ENCODE data around the gene EPN2.

Gene EPN2

DNA sequence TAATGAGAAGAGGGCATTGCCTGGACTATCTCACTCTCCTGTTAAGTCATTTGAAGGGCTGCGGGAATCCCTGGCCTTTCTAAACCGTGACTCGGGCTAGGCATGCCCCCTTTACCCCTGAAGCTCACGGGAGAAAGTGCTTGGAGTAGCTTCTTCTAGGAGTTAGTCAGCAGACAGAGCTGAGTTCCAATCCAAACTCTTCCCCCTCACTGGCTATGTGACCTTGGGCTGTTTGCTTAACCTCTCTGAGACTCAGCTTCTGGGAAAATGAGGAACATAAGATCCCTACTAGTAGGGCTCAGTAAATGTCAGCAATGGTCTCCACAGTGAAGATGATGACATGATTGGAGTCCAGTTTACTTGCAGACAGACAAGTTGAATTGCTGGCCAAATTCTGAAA, 131.1 kb downstream of the EPN2 start:
- Histone ChIP-seq H3K27ac (ENCODE audit: low read depth, low read length) (no peak overlapping the region), H3K9ac (ENCODE audit: low read length) (no peak overlapping the region), H3K4me1 (ENCODE audit: control insufficient read depth, insufficient read depth, low read length) (no peaks in the 10 kb centered on the region), H3K27me3 (ENCODE audit: control insufficient read depth, insufficient read depth, low read length) (no peaks in the 10 kb centered on the region), H3K4me3 (ENCODE audit: low read length) (no peak overlapping the region), H3K36me3 (ENCODE audit: control insufficient read depth, insufficient read depth, low read length) (no peaks in the 10 kb centered on the region)

- H3K4me3 ChIP-seq (ENCODE audit: low read length), result no peak overlapping the region
- H3K4me1 ChIP-seq (ENCODE audit: control insufficient read depth, insufficient read depth, low read length), result no peaks in the 10 kb centered on the region
- no peak overlapping the region for H3K27ac ChIP-seq (ENCODE audit: low read depth, low read length)
- H3K9ac ChIP-seq (ENCODE audit: low read length), result no peak overlapping the region
- H3K27me3 ChIP-seq (ENCODE audit: control insufficient read depth, insufficient read depth, low read length), result no peaks in the 10 kb centered on the region
- no peaks in the 10 kb centered on the region for H3K36me3 ChIP-seq (ENCODE audit: control insufficient read depth, insufficient read depth, low read length)
These were observed 132.1 kb downstream of the EPN2 start for GRCh38 chr17:19369107-19369778.

DNA sequence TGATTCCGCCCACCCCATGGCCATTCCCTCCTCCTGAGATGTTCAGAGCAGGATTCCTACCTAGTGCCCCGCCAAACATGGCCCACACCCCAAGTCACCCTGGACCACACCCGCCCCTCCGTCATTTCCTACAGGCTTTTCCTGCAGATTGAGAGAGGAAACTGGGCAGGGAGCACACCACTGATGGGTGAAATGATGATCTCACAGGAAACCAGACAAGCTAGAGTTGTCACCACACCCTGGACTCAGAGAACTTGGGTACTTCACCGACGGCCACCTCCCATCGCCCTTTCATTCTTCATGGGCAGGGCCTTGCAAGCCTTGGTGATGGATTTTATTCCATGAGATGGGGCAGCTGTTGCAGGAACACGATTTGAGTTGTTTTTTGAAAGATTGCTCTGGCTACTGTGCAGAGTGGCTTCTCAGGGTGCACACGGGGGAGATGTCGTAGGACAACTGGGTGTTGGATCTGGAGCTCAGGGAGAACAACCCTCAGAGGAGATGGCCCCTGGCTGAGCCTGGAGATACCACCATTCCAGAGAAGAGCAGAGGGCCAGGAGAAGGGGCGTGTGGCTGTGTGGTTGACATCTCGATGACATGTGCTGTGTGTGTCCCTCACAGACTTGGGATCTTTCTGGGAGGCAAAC, 132.8 kb downstream of the EPN2 start:
- Histone ChIP-seq H3K4me3 (ENCODE audit: low read length) (no peak overlapping the region), H3K4me1 (ENCODE audit: control insufficient read depth, insufficient read depth, low read length) (no peaks in the 10 kb centered on the region), H3K27ac (ENCODE audit: low read depth, low read length) (no peak overlapping the region), H3K27me3 (ENCODE audit: control insufficient read depth, insufficient read depth, low read length) (no peaks in the 10 kb centered on the region), H3K9ac (ENCODE audit: low read length) (no peak overlapping the region), H3K36me3 (ENCODE audit: control insufficient read depth, insufficient read depth, low read length) (no peaks in the 10 kb centered on the region)

GRCh38 chr17:19370493-19370960, 133.4 kb downstream of the EPN2 start:
- H3K27ac ChIP-seq (ENCODE audit: low read depth, low read length), result no peak overlapping the region

GRCh38 chr17:19371259-19372010, 134.3 kb downstream of the EPN2 start:
- Histone ChIP-seq H3K4me1 (ENCODE audit: control insufficient read depth, insufficient read depth, low read length) (no peaks in the 10 kb centered on the region), H3K4me3 (ENCODE audit: low read length) (no peak overlapping the region), H3K27me3 (ENCODE audit: control insufficient read depth, insufficient read depth, low read length) (no peaks in the 10 kb centered on the region), H3K9ac (ENCODE audit: low read length) (no peak overlapping the region), H3K36me3 (ENCODE audit: control insufficient read depth, insufficient read depth, low read length) (no peaks in the 10 kb centered on the region), H3K27ac (ENCODE audit: low read depth, low read length) (no peak overlapping the region)

More at GRCh38 chr17:19370493-19370960, 133.4 kb downstream of the EPN2 start:
- no peaks in the 10 kb centered on the region for H3K36me3 ChIP-seq (ENCODE audit: control insufficient read depth, insufficient read depth, low read length)
- H3K27me3 ChIP-seq (ENCODE audit: control insufficient read depth, insufficient read depth, low read length), result no peaks in the 10 kb centered on the region
- no peak overlapping the region for H3K4me3 ChIP-seq (ENCODE audit: low read length)
- no peak overlapping the region for H3K9ac ChIP-seq (ENCODE audit: low read length)
- H3K4me1 ChIP-seq (ENCODE audit: control insufficient read depth, insufficient read depth, low read length), result no peaks in the 10 kb centered on the region

GRCh38 chr17:19372011-19372370, 134.8 kb downstream of the EPN2 start:
- Histone ChIP-seq H3K9ac (ENCODE audit: low read length) (no peak overlapping the region), H3K4me3 (ENCODE audit: low read length) (no peak overlapping the region), H3K27me3 (ENCODE audit: control insufficient read depth, insufficient read depth, low read length) (no peaks in the 10 kb centered on the region), H3K4me1 (ENCODE audit: control insufficient read depth, insufficient read depth, low read length) (peaks cover 3% of the 10 kb centered on the region), H3K27ac (ENCODE audit: low read depth, low read length) (no peak overlapping the region), H3K36me3 (ENCODE audit: control insufficient read depth, insufficient read depth, low read length) (no peaks in the 10 kb centered on the region)

DNA sequence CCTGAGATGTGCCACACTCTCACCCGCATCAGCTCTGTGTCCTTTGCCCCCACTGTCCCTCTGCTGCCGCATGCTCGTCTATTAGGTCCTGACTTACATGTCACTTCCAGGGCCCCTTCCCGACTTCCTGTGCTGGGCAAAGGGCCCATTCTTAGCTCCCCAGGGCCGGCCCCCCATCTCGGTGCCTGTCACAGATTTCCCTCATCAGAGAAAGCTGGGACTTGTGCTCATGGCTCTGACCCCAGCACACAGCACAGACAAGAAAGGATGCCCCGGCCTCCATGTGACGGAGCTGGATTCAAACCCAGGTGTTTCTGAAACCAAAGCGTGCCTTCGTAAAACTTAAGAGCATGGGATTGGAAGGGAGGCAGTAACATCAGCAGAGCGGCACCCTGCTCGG, 135.3 kb downstream of the EPN2 start:
- H3K4me1 ChIP-seq (ENCODE audit: control insufficient read depth, insufficient read depth, low read length), result peaks cover 7% of the 10 kb centered on the region
- H3K9ac ChIP-seq (ENCODE audit: low read length), result no peak overlapping the region
- H3K27me3 ChIP-seq (ENCODE audit: control insufficient read depth, insufficient read depth, low read length), result no peaks in the 10 kb centered on the region
- no peak overlapping the region for H3K27ac ChIP-seq (ENCODE audit: low read depth, low read length)
- H3K4me3 ChIP-seq (ENCODE audit: low read length), result no peak overlapping the region
- no peaks in the 10 kb centered on the region for H3K36me3 ChIP-seq (ENCODE audit: control insufficient read depth, insufficient read depth, low read length)

GRCh38 chr17:19372866-19373504, 135.8 kb downstream of the EPN2 start:
- Histone ChIP-seq H3K9ac (ENCODE audit: low read length) (no peak overlapping the region), H3K27me3 (ENCODE audit: control insufficient read depth, insufficient read depth, low read length) (no peaks in the 10 kb centered on the region), H3K27ac (ENCODE audit: low read depth, low read length) (no peak overlapping the region), H3K4me1 (ENCODE audit: control insufficient read depth, insufficient read depth, low read length) (peaks cover 7% of the 10 kb centered on the region), H3K36me3 (ENCODE audit: control insufficient read depth, insufficient read depth, low read length) (no peaks in the 10 kb centered on the region), H3K4me3 (ENCODE audit: low read length) (no peak overlapping the region)

GRCh38 chr17:19374136-19374535, 137.0 kb downstream of the EPN2 start:
- Histone ChIP-seq H3K9ac (ENCODE audit: low read length) (no peak overlapping the region), H3K4me1 (ENCODE audit: control insufficient read depth, insufficient read depth, low read length) (peaks cover 9% of the 10 kb centered on the region), H3K27me3 (ENCODE audit: control insufficient read depth, insufficient read depth, low read length) (no peaks in the 10 kb centered on the region), H3K36me3 (ENCODE audit: control insufficient read depth, insufficient read depth, low read length) (no peaks in the 10 kb centered on the region), H3K4me3 (ENCODE audit: low read length) (no peak overlapping the region), H3K27ac (ENCODE audit: low read depth, low read length) (no peak overlapping the region)

- H3K4me3 ChIP-seq (ENCODE audit: low read length), result no peak overlapping the region
- H3K9ac ChIP-seq (ENCODE audit: low read length), result no peak overlapping the region
- peaks cover 14% of the 10 kb centered on the region for H3K4me1 ChIP-seq (ENCODE audit: control insufficient read depth, insufficient read depth, low read length)
- H3K27ac ChIP-seq (ENCODE audit: low read depth, low read length), result no peak overlapping the region
- peaks cover 6% of the 10 kb centered on the region for H3K36me3 ChIP-seq (ENCODE audit: control insufficient read depth, insufficient read depth, low read length)
- no peaks in the 10 kb centered on the region for H3K27me3 ChIP-seq (ENCODE audit: control insufficient read depth, insufficient read depth, low read length)
These were observed 138.6 kb downstream of the EPN2 start for GRCh38 chr17:19375732-19376131.

DNA sequence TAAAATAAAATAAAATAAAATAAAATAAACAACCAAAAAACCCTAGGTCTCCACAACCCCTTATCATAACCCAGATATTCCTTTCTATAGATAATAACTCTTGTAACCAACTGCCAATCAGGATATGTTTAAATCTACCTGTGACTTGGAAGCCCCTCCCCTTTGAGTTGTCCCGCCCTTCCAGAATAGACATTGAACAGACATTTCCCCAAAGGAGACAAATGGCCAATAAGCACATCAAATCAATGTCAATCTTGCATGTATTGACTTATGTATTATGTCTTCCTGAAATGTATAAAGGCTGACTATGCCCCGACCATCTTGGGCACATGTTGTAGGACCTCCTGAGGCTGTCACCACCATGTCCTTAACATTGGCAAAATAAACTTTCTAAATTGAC, 139.6 kb downstream of the EPN2 start:
- H3K36me3 ChIP-seq (ENCODE audit: control insufficient read depth, insufficient read depth, low read length), result peaks cover 11% of the 10 kb centered on the region
- H3K9ac ChIP-seq (ENCODE audit: low read length), result no peak overlapping the region
- H3K4me1 ChIP-seq (ENCODE audit: control insufficient read depth, insufficient read depth, low read length), result peaks cover 14% of the 10 kb centered on the region
- H3K27ac ChIP-seq (ENCODE audit: low read depth, low read length), result peak overlapping the region; percentile 95
- no peaks in the 10 kb centered on the region for H3K27me3 ChIP-seq (ENCODE audit: control insufficient read depth, insufficient read depth, low read length)
- H3K4me3 ChIP-seq (ENCODE audit: low read length), result peak overlapping the region; percentile 68

Measured in rectal smooth muscle tissue (tissue), 1 donor.